Nephron progenitor cell (in vitro differentiated cells): ENCODE measurements around the gene MON1A.

Experiments used
- DNase-seq: peaks from one replicate; pipeline ENCODE4 v3.0.0; 2021
- H3K27ac Mint-ChIP-seq: 2 replicates; pipeline ENCODE4 v1.8.0; 2021; ENCODE audit warnings: mild to moderate bottlenecking, moderate library complexity, mixed read lengths
- H3K27me3 Mint-ChIP-seq: 2 replicates; pipeline ENCODE4 v1.8.0; 2021; ENCODE audit warnings: mild to moderate bottlenecking, low read depth, mixed read lengths; ENCODE audit not compliant: poor library complexity
- H3K36me3 Mint-ChIP-seq: 2 replicates; pipeline ENCODE4 v1.8.0; 2021; ENCODE audit warnings: low read depth, mixed read lengths
- H3K4me1 Mint-ChIP-seq: 2 replicates; pipeline ENCODE4 v1.8.0; 2021; ENCODE audit warnings: mixed read lengths
- H3K4me3 Mint-ChIP-seq: 2 replicates; pipeline ENCODE4 v1.8.0; 2021; ENCODE audit warnings: mild to moderate bottlenecking, moderate library complexity, mixed read lengths
- H3K9me3 Mint-ChIP-seq: 2 replicates; pipeline ENCODE4 v1.8.0; 2021; ENCODE audit warnings: mild to moderate bottlenecking, moderate library complexity, mixed read lengths
- TF ChIP-seq, protein P1 (sequence below): fragments of 200-600 bp; sonication (generic); IDR thresholded peaks from 2 replicates; pipeline ENCODE4 v1.5.0; 2021; ENCODE audit warnings: antibody characterized with exemption

The MON1A gene

DNA sequence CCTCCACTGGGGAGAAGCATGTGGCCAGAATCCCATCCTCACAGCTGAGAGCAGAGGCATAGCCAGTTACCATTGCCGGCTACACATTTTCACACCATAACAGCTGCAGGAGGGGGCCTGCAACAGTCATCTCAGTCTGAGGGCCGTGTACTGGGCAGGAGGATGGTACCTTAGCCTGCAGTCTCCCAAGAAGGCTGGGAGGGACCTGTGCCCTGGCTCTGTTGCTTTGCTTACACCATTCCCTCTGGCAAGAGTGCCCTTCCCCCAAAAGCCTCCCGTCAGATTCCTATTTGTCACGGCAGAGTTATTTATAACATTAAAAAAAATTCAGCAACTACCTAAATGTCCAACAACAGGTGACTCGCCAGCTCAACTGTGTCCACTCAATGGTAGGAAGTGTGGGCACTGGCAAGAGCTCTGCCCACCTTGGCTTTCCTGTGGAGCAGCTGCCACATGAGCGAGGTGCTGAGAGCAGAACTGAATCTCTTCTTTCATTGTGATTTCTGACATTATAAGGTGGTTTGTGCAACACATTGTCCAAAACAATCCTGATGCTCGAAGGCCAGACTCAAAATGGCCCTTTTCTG lies 64.3 kb downstream of the MON1A start:
- peaks cover 37% of the 10 kb centered on the region for H3K4me1 Mint-ChIP-seq
- no peaks in the 10 kb centered on the region for H3K36me3 Mint-ChIP-seq
- peaks cover 20% of the 10 kb centered on the region for H3K27me3 Mint-ChIP-seq
- no peak overlapping the region for H3K4me3 Mint-ChIP-seq
- no peak for DNase-seq
- no peaks in the 10 kb centered on the region for H3K9me3 Mint-ChIP-seq
- H3K27ac Mint-ChIP-seq, result no peak overlapping the region
- TF ChIP-seq, protein P1, sequence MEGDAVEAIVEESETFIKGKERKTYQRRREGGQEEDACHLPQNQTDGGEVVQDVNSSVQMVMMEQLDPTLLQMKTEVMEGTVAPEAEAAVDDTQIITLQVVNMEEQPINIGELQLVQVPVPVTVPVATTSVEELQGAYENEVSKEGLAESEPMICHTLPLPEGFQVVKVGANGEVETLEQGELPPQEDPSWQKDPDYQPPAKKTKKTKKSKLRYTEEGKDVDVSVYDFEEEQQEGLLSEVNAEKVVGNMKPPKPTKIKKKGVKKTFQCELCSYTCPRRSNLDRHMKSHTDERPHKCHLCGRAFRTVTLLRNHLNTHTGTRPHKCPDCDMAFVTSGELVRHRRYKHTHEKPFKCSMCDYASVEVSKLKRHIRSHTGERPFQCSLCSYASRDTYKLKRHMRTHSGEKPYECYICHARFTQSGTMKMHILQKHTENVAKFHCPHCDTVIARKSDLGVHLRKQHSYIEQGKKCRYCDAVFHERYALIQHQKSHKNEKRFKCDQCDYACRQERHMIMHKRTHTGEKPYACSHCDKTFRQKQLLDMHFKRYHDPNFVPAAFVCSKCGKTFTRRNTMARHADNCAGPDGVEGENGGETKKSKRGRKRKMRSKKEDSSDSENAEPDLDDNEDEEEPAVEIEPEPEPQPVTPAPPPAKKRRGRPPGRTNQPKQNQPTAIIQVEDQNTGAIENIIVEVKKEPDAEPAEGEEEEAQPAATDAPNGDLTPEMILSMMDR, result no peak

DNA sequence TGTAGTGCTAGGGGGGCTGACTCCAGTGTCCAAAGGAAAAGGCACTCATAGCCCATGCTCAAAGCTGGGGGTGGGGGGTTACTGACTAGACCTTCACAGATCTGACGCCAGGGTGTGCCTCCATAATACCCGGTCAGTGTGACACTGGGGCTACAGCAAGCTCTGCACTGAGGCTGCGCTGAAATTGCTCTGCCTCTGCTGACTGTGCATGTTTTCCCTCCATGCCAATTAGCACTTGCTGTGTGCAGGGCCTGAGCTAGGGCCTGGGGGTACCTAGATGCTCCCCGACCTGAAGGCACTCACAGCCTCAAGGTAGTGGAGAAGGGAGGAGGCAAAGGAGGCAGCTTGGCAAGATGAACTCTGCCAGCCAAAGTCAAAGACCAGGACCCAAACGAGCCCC lies 65.1 kb downstream of the MON1A start:
- H3K27ac Mint-ChIP-seq, result no peak overlapping the region
- H3K4me1 Mint-ChIP-seq, result peaks cover 37% of the 10 kb centered on the region
- H3K9me3 Mint-ChIP-seq, result no peaks in the 10 kb centered on the region
- no peak overlapping the region for H3K4me3 Mint-ChIP-seq
- TF ChIP-seq, protein P1, result no peak
- DNase-seq, result no peak
- H3K36me3 Mint-ChIP-seq, result no peaks in the 10 kb centered on the region
- peaks cover 16% of the 10 kb centered on the region for H3K27me3 Mint-ChIP-seq

DNA sequence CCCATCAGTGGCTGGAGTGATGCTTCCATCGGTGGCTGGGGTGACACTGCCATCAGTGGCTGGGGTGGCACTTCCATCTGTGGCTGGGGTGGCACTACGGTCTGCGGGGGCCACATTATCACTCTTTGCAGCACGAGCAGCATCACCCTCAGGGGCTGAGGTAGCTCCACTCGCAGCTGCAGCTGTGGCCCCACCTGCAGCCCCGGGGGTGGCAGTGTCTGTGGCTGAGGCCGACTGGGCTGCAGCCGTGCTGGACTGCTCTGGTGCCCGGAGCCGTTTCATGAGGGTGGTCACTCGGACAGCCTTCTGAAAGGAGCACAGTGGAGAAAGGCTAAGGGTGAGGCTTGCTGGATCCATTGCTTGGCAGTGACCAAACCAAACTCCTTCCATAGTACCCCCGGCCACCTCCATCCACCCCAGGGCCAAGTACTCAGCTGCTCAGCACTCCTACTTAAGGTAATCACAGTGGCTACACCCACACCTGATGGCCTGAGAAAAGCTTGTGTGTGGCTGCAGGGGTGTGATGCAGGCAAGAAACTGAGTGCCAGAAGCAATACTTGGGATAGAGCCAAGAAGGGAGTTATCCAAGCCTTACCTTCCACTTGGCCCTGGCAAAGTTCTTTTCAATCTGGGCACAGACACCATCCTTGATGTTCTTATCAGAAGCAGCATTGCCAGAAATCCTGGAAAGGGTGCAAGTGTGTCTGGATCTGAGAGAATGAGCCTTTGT lies 69.9 kb downstream of the MON1A start:
- Mint-ChIP-seq H3K4me1 (peaks cover 17% of the 10 kb centered on the region), H3K36me3 (no peaks in the 10 kb centered on the region), H3K4me3 (no peak overlapping the region), H3K27me3 (peaks cover 3% of the 10 kb centered on the region), H3K27ac (no peak overlapping the region), H3K9me3 (no peaks in the 10 kb centered on the region)
- TF ChIP-seq, protein P1, result no peak
- DNase-seq, result no peak
